Measurements from ENCODE around the gene SLC6A3.
"Not testable (repeated sequence)": the region's sequence is repeated elsewhere in the genome, so short reads cannot be mapped to it uniquely, and the experiment has no call there.

SLC6A3 gene

DNA sequence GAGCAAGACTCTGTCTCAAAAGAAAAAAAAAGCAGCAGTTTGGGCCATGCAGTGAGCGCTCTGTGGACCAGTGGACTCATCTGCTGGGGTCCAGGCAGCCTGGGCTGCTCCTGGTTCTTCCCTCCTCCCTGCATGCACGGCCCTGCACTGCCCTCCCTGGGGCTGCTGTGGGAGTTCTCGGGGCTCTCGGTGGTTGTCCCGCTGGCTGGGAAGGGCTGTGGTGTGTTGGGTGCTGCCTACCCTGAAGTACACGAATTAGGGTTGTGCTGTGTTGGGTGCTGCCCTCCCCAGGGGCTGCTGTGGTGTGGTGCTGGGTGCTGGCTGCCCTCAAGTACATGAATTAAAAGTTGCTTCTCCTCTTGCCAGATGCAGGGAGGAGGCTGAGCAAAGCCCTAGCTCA is 82.1 kb downstream of the SLC6A3 start:
- no peak overlapping the region for H3K27ac ChIP-seq
- H3K36me3 ChIP-seq (replicated peaks) = no peaks in the 10 kb centered on the region
- TF ChIP-seq, protein P1, sequence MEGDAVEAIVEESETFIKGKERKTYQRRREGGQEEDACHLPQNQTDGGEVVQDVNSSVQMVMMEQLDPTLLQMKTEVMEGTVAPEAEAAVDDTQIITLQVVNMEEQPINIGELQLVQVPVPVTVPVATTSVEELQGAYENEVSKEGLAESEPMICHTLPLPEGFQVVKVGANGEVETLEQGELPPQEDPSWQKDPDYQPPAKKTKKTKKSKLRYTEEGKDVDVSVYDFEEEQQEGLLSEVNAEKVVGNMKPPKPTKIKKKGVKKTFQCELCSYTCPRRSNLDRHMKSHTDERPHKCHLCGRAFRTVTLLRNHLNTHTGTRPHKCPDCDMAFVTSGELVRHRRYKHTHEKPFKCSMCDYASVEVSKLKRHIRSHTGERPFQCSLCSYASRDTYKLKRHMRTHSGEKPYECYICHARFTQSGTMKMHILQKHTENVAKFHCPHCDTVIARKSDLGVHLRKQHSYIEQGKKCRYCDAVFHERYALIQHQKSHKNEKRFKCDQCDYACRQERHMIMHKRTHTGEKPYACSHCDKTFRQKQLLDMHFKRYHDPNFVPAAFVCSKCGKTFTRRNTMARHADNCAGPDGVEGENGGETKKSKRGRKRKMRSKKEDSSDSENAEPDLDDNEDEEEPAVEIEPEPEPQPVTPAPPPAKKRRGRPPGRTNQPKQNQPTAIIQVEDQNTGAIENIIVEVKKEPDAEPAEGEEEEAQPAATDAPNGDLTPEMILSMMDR (IDR thresholded peaks at IDR 0.05; ENCODE audit: low read depth, low read length, missing control alignments) = no peak
- H3K4me3 ChIP-seq (ENCODE audit: low read depth, low read length) = no peak overlapping the region
- DNase-seq = no peak
- H3K27me3 ChIP-seq (replicated peaks) = no peaks in the 10 kb centered on the region
- in situ Hi-C loops (cut with HindIII; ENCODE audit: low pct_ligation_motif_present, low sequenced_read_pairs) = no loop called here

DNA sequence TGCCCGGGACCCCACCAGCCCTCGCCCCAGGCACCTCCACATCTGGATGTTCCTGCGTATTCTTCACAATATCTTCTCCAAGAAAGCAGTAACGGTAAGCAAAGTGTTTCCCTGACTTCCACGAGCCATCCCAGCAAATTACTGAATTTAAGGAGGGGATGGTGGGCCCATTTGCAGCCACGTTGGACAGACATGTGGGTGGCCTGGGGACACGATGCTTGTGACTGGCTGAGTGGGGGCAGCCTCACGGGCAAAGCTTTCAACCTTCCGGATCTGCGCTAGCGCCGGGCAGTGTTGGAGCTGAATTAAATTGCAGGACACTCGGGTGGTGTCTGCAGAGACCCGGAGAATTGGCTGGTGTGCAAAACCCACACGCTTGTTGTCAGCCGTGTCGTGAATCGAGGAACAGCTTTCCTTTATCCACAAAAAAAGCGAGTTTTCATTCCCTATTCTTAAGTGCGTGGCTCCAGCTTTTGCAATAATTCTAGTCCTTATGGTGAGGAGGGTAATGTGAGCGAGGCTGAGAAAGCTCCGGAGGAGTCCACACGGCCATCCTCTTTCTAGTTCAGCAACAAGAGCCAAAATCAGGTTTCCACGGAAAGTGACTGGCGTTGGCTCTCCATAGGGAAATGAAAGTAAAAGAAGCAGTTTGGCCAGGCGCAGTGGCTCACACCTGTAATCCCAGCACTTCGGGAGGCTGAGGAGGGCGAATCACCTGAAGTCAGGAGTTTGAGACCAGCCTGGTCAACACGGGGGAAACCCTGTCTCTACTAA is 82.8 kb downstream of the SLC6A3 start:
- no peak for DNase-seq
- H3K27ac ChIP-seq = no peak overlapping the region
- no peak overlapping the region for H3K4me3 ChIP-seq (ENCODE audit: low read depth, low read length)
- in situ Hi-C loops (cut with HindIII; ENCODE audit: low pct_ligation_motif_present, low sequenced_read_pairs) = no loop called here
- TF ChIP-seq, protein P1 (IDR thresholded peaks at IDR 0.05; ENCODE audit: low read depth, low read length, missing control alignments) = no peak
- H3K27me3 ChIP-seq (replicated peaks) = no peaks in the 10 kb centered on the region
- H3K36me3 ChIP-seq (replicated peaks) = no peaks in the 10 kb centered on the region

DNA sequence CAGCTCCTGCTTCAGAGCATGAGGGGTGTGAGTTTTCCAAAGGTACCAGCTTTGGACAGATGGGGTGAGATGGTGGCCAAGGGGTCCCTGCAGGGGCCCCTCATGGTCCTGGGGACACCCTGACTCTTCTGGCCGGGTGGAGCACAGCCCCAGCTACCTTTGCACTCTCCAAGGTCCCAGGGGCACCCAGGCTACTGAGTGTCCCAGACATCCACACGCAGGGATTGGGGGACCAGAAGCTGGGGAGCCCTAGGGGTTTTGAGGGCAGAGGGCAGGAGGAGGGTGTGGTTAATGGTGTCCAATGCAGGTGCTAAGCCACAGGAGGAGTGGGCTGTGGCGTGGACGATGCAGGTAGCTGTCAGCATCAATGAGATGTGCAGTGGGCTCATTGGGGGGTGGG is 84.4 kb downstream of the SLC6A3 start:
- Histone ChIP-seq H3K4me3 (ENCODE audit: low read depth, low read length) (no peak overlapping the region), H3K27me3 (replicated peaks) (peaks cover 6% of the 10 kb centered on the region), H3K27ac (no peak overlapping the region), H3K36me3 (replicated peaks) (no peaks in the 10 kb centered on the region)
- in situ Hi-C loops (cut with HindIII; ENCODE audit: low pct_ligation_motif_present, low sequenced_read_pairs) = no loop called here
- TF ChIP-seq, protein P1 (IDR thresholded peaks at IDR 0.05; ENCODE audit: low read depth, low read length, missing control alignments) = no peak
- DNase-seq = no peak

DNA sequence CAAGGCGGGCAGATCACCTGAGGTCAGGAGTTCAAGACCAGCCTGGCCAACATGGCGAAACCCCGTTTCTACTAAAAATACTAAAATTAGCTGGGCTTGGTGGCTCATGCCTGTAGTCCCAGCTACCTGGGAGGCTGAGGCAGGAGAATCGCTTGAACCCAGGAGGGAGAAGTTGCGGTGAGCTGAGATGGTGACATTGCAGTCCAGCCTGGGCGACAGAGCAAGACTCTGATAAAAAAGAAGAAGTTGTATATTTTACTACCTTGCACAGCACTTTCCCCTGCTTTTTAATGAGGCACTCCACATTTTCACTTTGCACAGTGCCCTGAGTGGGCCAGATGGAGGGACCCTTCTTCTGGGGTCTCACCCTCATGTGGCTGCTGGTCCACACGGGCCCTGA is 84.9 kb downstream of the SLC6A3 start:
- H3K4me3 ChIP-seq (ENCODE audit: low read depth, low read length); H3K36me3 ChIP-seq (replicated peaks); H3K27me3 ChIP-seq (replicated peaks); DNase-seq; in situ Hi-C loops (cut with HindIII; ENCODE audit: low pct_ligation_motif_present, low sequenced_read_pairs); H3K27ac ChIP-seq: not testable (repeated sequence)

DNA sequence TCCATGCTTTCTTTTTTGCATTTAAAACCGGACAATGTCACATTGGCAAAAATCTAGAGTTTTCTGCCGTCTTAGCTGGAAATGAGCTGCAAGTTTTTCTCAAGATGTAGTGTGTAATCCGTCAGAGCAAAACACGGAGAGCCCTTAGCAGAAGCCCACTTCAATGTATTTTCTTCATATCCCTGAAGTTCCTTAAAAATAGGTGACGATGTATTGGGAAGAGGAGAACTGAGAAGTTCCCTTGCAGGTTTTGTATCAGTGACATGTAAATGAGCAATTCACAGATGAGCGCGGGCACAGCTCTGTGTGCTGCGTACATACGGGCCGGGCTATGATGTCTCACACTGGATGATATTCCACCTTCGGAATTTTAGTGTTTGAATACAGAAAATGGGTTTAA is 85.5 kb downstream of the SLC6A3 start:
- in situ Hi-C loops (cut with HindIII; ENCODE audit: low pct_ligation_motif_present, low sequenced_read_pairs) = no loop called here
- TF ChIP-seq, protein P1 (IDR thresholded peaks at IDR 0.05; ENCODE audit: low read depth, low read length, missing control alignments) = no peak
- H3K27me3 ChIP-seq (replicated peaks) = peaks cover 7% of the 10 kb centered on the region

DNA sequence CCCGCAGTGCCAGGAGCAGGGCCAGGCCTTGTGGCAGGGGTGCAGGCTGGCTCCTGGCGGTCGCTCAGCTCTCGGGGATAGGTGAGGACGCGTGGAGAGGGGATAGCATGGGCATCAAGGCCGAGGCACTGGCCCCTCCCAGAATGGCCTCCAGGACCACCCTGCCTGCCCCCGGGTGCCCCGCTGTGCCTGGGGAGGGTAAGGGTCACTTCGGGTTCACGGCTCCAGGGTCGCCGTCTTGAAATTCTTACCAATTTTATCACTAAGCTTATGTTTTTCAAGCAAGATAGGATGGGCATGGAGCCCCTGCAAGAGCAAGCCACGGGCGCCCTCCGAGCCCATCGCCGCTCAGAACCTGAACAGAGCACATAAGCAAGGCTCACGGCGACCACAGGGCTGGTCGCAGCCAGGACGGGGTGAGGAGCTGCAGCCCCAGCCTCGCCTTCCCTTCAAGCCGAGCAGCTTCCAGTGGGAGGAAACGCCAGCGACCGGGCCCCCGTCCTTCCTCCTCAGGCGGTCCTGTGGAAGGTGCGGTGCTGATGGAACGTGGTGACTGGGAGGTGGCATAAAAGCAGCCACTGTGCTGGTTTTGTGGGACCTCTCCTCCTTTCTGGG is 86.1 kb downstream of the SLC6A3 start:
- H3K4me3 ChIP-seq (ENCODE audit: low read depth, low read length) = no peak overlapping the region
- H3K36me3 ChIP-seq (replicated peaks) = no peaks in the 10 kb centered on the region
- peaks cover 7% of the 10 kb centered on the region for H3K27me3 ChIP-seq (replicated peaks)
- in situ Hi-C loops (cut with HindIII; ENCODE audit: low pct_ligation_motif_present, low sequenced_read_pairs) = no loop called here
- H3K27ac ChIP-seq = no peak overlapping the region
- no peak for DNase-seq
- TF ChIP-seq, protein P1 (IDR thresholded peaks at IDR 0.05; ENCODE audit: low read depth, low read length, missing control alignments) = no peak

More for the DNA sequence above, 85.5 kb downstream of the SLC6A3 start:
- no peak for DNase-seq
- Histone ChIP-seq H3K4me3 (ENCODE audit: low read depth, low read length) (no peak overlapping the region), H3K27ac (no peak overlapping the region), H3K36me3 (replicated peaks) (no peaks in the 10 kb centered on the region)
